Sigmoid colon (tissue), 7 donors: ENCODE measurements around the gene RBM34. TPM values are rescaled to one million over a fixed set of nuclear protein-coding genes. Genes with fewer than 3 reads are reported as not detected.
A peak's percentile ranks its signal among the peaks of the same experiment; 100 is the strongest.
"Not testable (repeated sequence)": the region's sequence is repeated elsewhere in the genome, so short reads cannot be mapped to it uniquely, and the experiment has no call there.

Experiments used
- DNase-seq: peaks from one replicate; pipeline ENCODE4 v3.0.0-alpha.2; 2019
- H3K27ac ChIP-seq, 4 donors: fragments of 200-600 bp; sonication (generic); one replicate each; pipeline ENCODE4 v1.5.1; 2016 to 2019; ENCODE audit warnings: mild to moderate bottlenecking in 1 of 4
- H3K27me3 ChIP-seq, 3 donors: fragments of 200-600 bp; sonication (generic); one replicate each; pipeline ENCODE4 v1.5.1; 2019; ENCODE audit warnings: mild to moderate bottlenecking in 1 of 3
- H3K36me3 ChIP-seq, 4 donors: fragments of 200-600 bp; sonication (generic); one replicate each; pipeline ENCODE4 v1.5.1; 2016 to 2019
- H3K4me1 ChIP-seq, 4 donors: fragments of 200-600 bp; sonication (generic); one replicate each; pipeline ENCODE4 v1.5.1; 2017 to 2019
- H3K4me3 ChIP-seq, 4 donors: fragments of 200-600 bp; sonication (generic); one replicate each; pipeline ENCODE4 v1.5.1; 2017 to 2019; ENCODE audit warnings: mild to moderate bottlenecking in 2 of 4, moderate library complexity in 1 of 4
- H3K9me3 ChIP-seq, 4 donors: fragments of 200-600 bp in 3 of 4; sonication (generic) in 3 of 4; one replicate each; pipeline versions ENCODE4 v1.5.1 to v1.6.1; 2013 to 2019
- EP300 ChIP-seq, 4 donors: sonication (generic); formaldehyde crosslinking; IDR thresholded peaks; one replicate each; pipeline ENCODE4 v1.6.1; 2017; ENCODE audit warnings: antibody characterized with exemption in 4 of 4
- POLR2A ChIP-seq, 2 donors: fragments of 450-650 bp; IDR thresholded peaks; one replicate each; pipeline ENCODE4 v1.6.1; 2016; ENCODE audit warnings: antibody characterized with exemption in 2 of 2, mild to moderate bottlenecking in 2 of 2, moderate library complexity in 2 of 2
- POLR2AphosphoS5 ChIP-seq, 4 donors: sonication (generic); formaldehyde crosslinking; IDR thresholded peaks; one replicate each; pipeline ENCODE4 v1.6.1; 2017; ENCODE audit warnings: antibody characterized with exemption in 4 of 4
- WGBS, 2 donors: extraction: QIAGEN DNeasy Blood & Tissue Kit; methylation state at CpG; one replicate each; pipeline ENCODE4 v1.1.7; 2013; 5-methylcytosine and 5-hydroxymethylcytosine counted together
- intact Hi-C: fragments of 100-400 bp; cut with DNase I; formaldehyde crosslinking; loops from one replicate; pipeline ENCODE4 v1.15.1; 2023
- polyA plus RNA-seq, 3 donors: library from polyadenylated mRNA; stranded (reverse); fragments of 200-250 nt; gene quantifications; one replicate each; pipeline ENCODE4 v1.2.3, GENCODE V29; 2013
- total RNA-seq, 4 donors: library from RNA; depleted of rRNA; stranded (reverse); fragments of >200 nt; gene quantifications; one replicate each; pipeline ENCODE4 v1.1.0, GENCODE V29; 2016
- TF ChIP-seq, protein P1 (sequence below), 4 experiments: fragments of 450-650 bp in 3 of 4; fragments of 200-600 bp in 1 of 4; IDR thresholded peaks; one replicate each; pipeline ENCODE4 v1.5.1; 2016 to 2019; ENCODE audit warnings: antibody characterized with exemption in 4 of 4, mild to moderate bottlenecking in 3 of 4, moderate library complexity in 2 of 4
- donor health status: healthy with polysubstance abuse.
- donor health status: Bipolar disorder and iron deficiency.
- donor health status: healthy.

The RBM34 gene
- total and polyA plus RNA-seq, 7 donors, result 46.4 to 83.9 (median 55.3) TPM

GRCh38 chr1:235091319-235092044, 69.6 kb downstream of the RBM34 start:
- not testable (repeated sequence) for H3K9me3 ChIP-seq, H3K27me3 ChIP-seq, H3K4me3 ChIP-seq, H3K36me3 ChIP-seq
- H3K27ac ChIP-seq, result peak overlapping the region in 3 of 4 donors; percentile 33 to 44 (median 42)
- intact Hi-C loops, result loop anchor here (2.0 kb wide), 1 partner anchor 593 kb away; no protein-coding TSS in a partner anchor
- 94 to 96% methylated on average over 20 of the region's 20 CpGs for WGBS, 2 donors
- H3K4me1 ChIP-seq, result peaks cover 0 to 22% (median 19%) of the 10 kb centered on the region in 4 donors
- DNase-seq, result peak; percentile 56

- peak; percentile 67 for DNase-seq
- no peak for TF ChIP-seq POLR2A (IDR thresholded peaks at IDR 0.05)
- peak in 1 of 4 donors; percentile 13 for TF ChIP-seq POLR2AphosphoS5 (IDR thresholded peaks at IDR 0.05)
- Histone ChIP-seq H3K4me1 (peaks cover 0 to 22% (median 19%) of the 10 kb centered on the region in 4 donors), H3K27ac (peak overlapping the region; percentile 33 to 71 (median 43)), H3K36me3 (no peaks in the 10 kb centered on the region), H3K9me3 (no peaks in the 10 kb centered on the region), H3K4me3 (no peak overlapping the region), H3K27me3 (no peaks in the 10 kb centered on the region)
- WGBS, 2 donors, result 68 to 89% methylated on average over 20 of the region's 20 CpGs
- intact Hi-C loops, result no loop called here
These were observed 70.5 kb downstream of the RBM34 start for GRCh38 chr1:235090406-235091069.

- Histone ChIP-seq H3K27ac (no peak overlapping the region), H3K27me3 (no peaks in the 10 kb centered on the region), H3K4me1 (peaks cover 0 to 25% (median 22%) of the 10 kb centered on the region in 4 donors), H3K9me3 (no peaks in the 10 kb centered on the region), H3K36me3 (no peaks in the 10 kb centered on the region), H3K4me3 (no peak overlapping the region)
- intact Hi-C loops, result loop anchor here (10.0 kb wide), 1 partner anchor 264 kb away; no protein-coding TSS in a partner anchor
- WGBS, 2 donors, result 94 to 95% methylated on average over 7 of the region's 7 CpGs
- DNase-seq, result peak; percentile 39
- TF ChIP-seq POLR2A (IDR thresholded peaks at IDR 0.05) (no peak), EP300 (IDR thresholded peaks at IDR 0.05) (no peak), POLR2AphosphoS5 (IDR thresholded peaks at IDR 0.05) (no peak)
- TF ChIP-seq, protein P1, sequence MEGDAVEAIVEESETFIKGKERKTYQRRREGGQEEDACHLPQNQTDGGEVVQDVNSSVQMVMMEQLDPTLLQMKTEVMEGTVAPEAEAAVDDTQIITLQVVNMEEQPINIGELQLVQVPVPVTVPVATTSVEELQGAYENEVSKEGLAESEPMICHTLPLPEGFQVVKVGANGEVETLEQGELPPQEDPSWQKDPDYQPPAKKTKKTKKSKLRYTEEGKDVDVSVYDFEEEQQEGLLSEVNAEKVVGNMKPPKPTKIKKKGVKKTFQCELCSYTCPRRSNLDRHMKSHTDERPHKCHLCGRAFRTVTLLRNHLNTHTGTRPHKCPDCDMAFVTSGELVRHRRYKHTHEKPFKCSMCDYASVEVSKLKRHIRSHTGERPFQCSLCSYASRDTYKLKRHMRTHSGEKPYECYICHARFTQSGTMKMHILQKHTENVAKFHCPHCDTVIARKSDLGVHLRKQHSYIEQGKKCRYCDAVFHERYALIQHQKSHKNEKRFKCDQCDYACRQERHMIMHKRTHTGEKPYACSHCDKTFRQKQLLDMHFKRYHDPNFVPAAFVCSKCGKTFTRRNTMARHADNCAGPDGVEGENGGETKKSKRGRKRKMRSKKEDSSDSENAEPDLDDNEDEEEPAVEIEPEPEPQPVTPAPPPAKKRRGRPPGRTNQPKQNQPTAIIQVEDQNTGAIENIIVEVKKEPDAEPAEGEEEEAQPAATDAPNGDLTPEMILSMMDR (IDR thresholded peaks at IDR 0.05), result no peak
These were observed 72.1 kb downstream of the RBM34 start for GRCh38 chr1:235088907-235089306.

DNA sequence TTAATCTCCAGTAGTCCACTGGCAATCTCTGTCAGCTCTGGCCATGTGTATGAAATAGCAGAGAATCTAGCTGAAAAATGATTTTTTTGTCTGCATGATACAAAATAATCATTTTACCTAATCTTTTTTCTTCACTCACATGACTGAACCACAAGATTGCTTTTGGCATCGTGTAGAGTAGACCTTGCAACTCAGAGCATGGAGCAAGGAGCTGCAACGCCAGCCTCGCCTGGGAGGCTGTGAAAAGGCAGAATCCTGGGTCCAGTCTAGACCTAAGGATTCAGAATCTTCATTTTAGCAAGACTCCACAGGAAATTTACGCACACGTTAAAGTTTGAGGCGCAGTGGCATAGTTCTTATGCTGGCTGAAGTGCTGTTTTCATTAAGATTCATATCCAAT, 72.6 kb downstream of the RBM34 start:
- intact Hi-C loops, result loop anchor here (10.0 kb wide), 1 partner anchor 264 kb away; no protein-coding TSS in a partner anchor

DNA sequence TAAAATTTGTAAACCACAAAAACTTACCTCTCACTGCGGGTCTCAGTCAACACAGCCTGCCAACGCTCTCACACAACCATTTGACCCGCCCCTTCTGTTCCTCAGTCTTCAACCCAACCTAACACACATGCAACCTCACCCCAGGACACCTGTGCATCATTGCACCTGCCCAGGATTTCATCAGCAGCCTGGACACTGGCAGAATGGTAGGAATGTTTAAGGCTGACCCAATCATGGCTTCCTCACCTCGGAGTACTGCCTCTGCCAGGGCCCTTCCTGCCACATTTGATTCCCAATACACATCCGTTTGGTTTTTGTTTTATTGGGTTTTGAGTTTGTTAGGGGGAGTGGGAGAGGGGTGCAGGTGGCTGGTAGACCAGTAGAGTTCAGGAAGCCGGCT, 73.1 kb downstream of the RBM34 start:
- H3K9me3 ChIP-seq, result no peaks in the 10 kb centered on the region
- 92 to 93% methylated on average over 6 of the region's 6 CpGs for WGBS, 2 donors
- DNase-seq, result peak; percentile 40
- peaks cover 0 to 26% (median 23%) of the 10 kb centered on the region in 4 donors for H3K4me1 ChIP-seq
- no peaks in the 10 kb centered on the region for H3K36me3 ChIP-seq
- intact Hi-C loops, result loop anchor here (10.0 kb wide), 1 partner anchor 263 kb away; no protein-coding TSS in a partner anchor
- no peak overlapping the region for H3K27ac ChIP-seq
- H3K4me3 ChIP-seq, result no peak overlapping the region
- TF ChIP-seq EP300 (IDR thresholded peaks at IDR 0.05) (no peak), POLR2A (IDR thresholded peaks at IDR 0.05) (no peak), POLR2AphosphoS5 (IDR thresholded peaks at IDR 0.05) (no peak)
- TF ChIP-seq, protein P1 (IDR thresholded peaks at IDR 0.05), result no peak
- no peaks in the 10 kb centered on the region for H3K27me3 ChIP-seq

More for the DNA sequence above, 72.6 kb downstream of the RBM34 start:
- Histone ChIP-seq H3K4me1 (peaks cover 0 to 26% (median 22%) of the 10 kb centered on the region in 4 donors), H3K9me3 (no peaks in the 10 kb centered on the region), H3K27ac (no peak overlapping the region), H3K4me3 (no peak overlapping the region), H3K27me3 (no peaks in the 10 kb centered on the region), H3K36me3 (no peaks in the 10 kb centered on the region)
- 87 to 91% methylated on average over 6 of the region's 6 CpGs for WGBS, 2 donors
- TF ChIP-seq, protein P1 (IDR thresholded peaks at IDR 0.05), result no peak
- TF ChIP-seq POLR2A (IDR thresholded peaks at IDR 0.05) (no peak), POLR2AphosphoS5 (IDR thresholded peaks at IDR 0.05) (no peak), EP300 (IDR thresholded peaks at IDR 0.05) (no peak)
- DNase-seq, result no peak

DNA sequence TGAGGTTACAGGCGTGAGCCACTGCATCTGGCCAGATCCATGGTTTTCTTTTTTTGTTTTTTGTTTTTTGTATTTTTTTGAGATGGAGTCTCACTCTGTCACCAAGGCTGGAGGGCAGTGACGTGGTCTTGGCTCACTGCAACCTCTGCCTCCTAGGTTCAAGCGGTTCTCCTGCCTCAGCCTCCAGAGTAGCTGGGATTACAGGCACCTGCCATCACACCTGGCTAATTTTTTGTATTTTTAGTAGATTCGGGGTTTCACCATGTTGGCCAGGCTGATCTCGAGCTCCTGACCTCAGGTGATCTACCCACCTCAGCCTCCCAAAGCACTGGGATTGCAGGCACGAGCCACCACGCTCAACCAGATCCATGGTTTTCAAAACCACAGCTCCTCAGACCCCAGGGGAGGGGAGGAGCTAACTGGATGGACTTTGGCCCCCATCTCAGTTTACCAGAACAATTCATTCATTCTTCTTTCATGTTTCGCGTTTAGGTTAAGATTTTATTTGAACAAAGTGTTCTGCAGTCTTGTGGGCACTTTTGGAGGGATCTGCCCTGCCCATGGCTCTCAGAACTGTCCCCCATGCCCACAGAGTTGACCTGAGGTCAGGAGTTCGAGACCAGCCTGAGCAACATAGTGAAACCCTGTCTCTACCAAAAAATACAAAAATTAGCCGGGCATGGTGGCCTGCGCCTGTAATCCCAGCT, 75.5 kb downstream of the RBM34 start:
- H3K4me3 ChIP-seq, H3K27me3 ChIP-seq, H3K9me3 ChIP-seq, H3K36me3 ChIP-seq: not testable (repeated sequence)
- WGBS, 2 donors, result 79 to 87% methylated on average over 12 of the region's 12 CpGs
- peak overlapping the region in 1 of 4 donors; percentile 92 for H3K27ac ChIP-seq
- DNase-seq, result peak; percentile 41
- intact Hi-C loops, result loop anchor here (2.0 to 10.0 kb wide), 2 partner anchors 261 to 597 kb away; no protein-coding TSS in a partner anchor
- H3K4me1 ChIP-seq, result peaks cover 0 to 28% (median 25%) of the 10 kb centered on the region in 4 donors
